Testis (tissue), 2 donors: ENCODE data around the gene SLC16A11.

Experiments
- CTCF ChIP-seq, 3 experiments: fragments of 450-650 bp in 2 of 3; fragments of 200-600 bp in 1 of 3; sonication (generic) in 1 of 3; IDR thresholded peaks; one replicate each; pipeline ENCODE4 v1.5.1; 2016 to 2019; ENCODE audit warnings: antibody characterized with exemption in 3 of 3, mild to moderate bottlenecking in 2 of 3, moderate library complexity in 1 of 3
- POLR2A ChIP-seq: fragments of 450-650 bp; IDR thresholded peaks from one replicate; pipeline ENCODE4 v1.6.1; 2017; ENCODE audit warnings: antibody characterized with exemption, mild to moderate bottlenecking, moderate library complexity

- no peak for TF ChIP-seq CTCF (IDR thresholded peaks at IDR 0.05)
- TF ChIP-seq POLR2A = no peak
These were observed 49.1 kb downstream of the SLC16A11 start for GRCh38 chr17:6994666-6995256.
